Stimulated activated CD4-positive, alpha-beta T cell treated with anti-CD3 and anti-CD28 coated beads, Interleukin-12 subunit alpha, Interleukin-12 subunit beta, amount 100 ng/mL, for 24 hours (primary cell): Measurements from ENCODE around the gene PODXL2.

Experiments used
- DNase-seq, 2 experiments: peaks; one replicate each; pipeline ENCODE4 v3.0.0-alpha.2; 2020; ENCODE audit warnings: low read depth in 2 of 2

Gene PODXL2

DNA sequence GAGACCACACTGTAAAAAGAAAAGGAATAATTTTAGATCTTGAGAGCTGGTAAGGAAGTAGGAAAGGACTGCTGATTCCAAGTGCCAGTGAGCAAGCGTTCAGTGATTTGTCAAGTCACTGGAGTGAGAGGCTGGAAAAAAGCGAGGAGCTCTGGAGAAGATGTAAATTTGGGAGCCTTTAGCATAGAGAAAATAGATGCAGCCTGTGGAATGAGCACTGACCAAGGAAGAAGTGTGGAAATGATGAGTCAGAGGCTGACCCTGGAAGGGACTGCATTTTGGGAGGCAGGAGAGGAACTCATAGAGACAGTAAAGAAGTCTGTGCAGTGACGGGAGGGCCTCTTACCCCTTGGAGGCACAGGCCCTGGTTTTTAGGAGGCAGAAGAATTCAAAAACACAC, 26.7 kb downstream of the PODXL2 start:
- no peak for DNase-seq

DNA sequence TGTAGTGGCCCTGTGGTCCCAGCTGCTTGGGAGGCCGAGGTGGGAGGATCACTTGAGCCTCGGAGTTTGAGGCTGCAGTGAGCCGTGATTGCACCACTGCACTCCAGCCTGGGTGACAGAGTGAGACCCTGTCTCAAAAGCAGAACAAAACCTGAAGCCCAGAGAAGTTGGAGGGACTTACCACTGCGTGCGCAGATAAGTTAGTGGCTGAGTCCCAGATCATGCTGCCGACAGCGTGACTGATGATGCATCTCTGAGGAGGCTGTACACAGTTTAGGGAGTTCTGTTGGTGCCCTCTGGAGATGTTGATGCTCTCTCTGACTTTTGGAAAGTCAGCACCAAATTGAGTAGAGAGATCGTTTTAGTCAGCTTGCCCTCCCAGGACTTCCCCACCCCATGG, 27.9 kb downstream of the PODXL2 start:
- no peak for DNase-seq

DNA sequence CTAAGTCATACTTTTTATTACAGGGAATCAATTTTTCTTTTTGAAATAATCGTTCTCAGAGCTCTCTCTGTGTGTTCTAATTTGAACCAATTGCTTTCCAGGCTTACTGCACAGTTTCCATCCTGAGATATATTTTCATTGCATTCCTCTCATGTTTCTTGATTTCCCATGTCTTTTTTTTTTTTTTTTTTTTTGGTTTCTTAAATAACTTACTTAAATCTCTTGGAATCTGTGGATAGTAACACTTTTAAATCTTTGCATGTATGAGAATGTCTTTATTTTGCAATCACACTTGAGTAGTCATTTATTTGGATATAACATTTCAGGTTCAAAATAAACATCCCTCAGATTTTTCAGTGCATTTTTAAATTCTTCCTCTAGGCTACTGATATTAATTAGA, 29.2 kb downstream of the PODXL2 start:
- no peak for DNase-seq

DNA sequence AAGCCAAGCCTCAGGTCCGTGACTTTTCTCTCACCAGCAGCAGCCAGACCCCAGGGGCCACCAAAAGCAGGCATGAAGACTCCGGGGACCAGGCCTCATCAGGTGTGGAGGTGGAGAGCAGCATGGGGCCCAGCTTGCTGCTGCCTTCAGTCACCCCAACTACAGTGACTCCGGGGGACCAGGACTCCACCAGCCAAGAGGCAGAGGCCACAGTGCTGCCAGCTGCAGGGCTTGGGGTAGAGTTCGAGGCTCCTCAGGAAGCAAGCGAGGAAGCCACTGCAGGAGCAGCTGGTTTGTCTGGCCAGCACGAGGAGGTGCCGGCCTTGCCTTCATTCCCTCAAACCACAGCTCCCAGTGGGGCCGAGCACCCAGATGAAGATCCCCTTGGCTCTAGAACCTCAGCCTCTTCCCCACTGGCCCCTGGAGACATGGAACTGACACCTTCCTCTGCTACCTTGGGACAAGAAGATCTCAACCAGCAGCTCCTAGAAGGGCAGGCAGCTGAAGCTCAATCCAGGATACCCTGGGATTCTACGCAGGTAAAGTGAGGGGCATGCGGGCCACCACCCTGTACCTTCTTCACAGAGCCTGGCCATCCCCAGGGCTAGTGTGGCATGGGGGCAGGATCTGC, 31.8 kb downstream of the PODXL2 start:
- DNase-seq = no peak

DNA sequence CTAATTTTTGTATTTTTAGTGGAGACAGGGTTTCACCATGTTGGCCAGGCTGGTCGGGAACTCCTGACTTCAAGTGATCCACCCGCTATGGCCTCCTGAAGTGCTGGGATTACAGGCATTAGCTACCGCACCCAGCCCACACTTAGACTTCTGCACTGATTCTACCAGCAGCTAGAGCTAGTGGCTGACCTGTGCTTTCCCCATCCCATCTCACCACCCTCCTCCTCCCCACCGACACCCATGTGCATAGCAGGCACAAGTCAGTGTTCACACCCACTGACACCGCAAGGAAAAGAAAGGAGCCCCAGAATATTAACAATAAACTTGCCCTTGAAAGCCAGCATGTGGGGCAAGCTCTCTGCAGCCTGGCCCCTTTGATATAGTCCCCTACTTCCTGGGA, 32.6 kb downstream of the PODXL2 start:
- DNase-seq = no peak

DNA sequence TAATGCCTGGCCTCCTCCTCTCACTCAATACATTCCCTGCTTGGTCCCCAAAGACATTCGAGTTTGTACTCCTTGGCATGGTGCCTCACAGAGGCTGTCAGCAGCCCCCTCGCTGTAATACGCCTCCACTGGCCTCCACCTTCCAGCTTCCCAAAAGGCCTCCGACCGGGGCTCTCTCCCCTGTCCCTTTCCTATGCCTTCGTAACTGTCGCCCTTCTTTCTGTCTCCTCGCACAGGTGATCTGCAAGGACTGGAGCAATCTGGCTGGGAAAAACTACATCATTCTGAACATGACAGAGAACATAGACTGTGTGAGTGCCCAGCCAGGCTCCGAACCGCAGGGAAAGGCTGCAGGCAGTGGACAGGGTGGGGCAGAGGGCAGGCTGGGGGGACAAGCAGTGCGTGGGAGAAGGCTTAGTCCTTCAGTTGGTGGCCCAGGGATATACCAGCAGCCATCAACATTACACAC, 33.0 kb downstream of the PODXL2 start:
- no peak for DNase-seq

DNA sequence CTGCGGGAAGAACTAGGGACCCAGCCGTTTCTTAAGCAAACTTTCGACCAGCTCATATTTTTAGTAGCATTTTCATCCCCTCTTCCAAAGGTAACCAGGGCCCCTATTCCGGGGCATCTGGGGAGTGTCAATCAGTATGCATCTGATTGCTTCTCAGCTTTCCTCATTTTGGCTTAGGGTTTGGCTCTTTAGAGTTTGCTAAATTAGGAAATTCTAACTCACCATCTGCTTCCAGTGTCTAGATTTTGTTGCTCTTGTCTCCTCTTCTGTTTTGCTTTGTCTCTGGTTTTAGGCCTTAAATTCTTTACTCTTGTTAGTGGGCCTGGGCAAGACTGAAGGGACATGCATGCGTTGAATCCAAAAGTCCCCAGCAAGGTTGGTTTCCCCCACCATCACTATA, 34.2 kb downstream of the PODXL2 start:
- DNase-seq = no peak

DNA sequence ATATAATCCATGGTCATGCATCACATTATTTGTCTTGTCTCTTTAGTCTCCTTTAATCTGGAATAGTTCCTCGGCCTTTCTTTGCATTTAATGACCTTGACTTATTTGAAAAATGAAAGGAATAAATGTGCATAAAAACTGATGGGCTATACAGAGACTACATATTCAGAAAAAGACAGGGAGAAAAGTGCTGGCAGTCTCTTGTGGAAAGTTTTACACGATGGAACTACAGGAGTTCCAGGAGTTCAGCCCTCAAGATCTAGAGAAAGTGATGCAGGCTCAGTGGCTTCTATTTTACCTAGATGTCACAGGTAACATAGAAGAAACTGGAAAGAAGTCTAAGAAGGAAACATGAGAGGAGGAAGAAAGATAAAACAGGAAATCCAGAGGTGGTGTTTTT, 36.2 kb downstream of the PODXL2 start:
- DNase-seq = no peak

DNA sequence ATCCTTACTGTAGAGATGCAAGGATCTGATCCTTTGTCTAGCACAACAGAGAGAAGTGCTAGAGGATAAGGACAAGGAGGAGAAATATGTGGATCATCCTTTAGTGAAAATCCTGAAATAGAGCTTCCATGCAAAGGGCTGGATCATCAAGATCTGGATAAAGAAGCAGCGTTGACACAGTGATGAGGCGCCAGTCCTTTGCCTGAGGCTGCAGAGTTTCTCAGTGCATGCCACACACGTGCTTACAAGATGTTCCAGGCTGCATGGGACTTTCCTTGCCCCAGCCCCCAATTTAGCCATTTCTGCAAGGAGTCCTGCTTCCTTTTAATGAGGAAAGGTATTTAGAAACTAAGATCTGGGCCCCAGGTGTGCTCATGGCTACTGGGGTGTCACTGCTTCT, 36.6 kb downstream of the PODXL2 start:
- DNase-seq = no peak

DNA sequence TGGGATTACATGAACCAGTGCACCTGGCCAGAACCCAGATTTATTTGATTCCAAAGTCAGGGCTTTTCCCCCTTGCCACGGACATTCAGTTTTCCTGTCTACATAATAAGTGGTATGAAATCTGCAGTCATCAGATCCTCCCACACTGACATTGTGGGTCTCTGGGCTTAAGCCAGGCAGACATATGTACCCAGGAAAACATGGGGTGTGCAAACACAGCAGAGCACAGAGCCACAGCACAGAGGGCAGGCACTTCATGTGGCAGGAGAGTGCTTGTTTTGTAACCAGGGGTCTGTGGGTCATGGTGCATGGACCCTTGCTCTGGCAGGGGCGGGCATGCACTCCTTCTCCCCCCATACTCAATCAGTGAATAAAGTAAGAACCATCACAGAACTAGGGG, 37.7 kb downstream of the PODXL2 start:
- no peak for DNase-seq

DNA sequence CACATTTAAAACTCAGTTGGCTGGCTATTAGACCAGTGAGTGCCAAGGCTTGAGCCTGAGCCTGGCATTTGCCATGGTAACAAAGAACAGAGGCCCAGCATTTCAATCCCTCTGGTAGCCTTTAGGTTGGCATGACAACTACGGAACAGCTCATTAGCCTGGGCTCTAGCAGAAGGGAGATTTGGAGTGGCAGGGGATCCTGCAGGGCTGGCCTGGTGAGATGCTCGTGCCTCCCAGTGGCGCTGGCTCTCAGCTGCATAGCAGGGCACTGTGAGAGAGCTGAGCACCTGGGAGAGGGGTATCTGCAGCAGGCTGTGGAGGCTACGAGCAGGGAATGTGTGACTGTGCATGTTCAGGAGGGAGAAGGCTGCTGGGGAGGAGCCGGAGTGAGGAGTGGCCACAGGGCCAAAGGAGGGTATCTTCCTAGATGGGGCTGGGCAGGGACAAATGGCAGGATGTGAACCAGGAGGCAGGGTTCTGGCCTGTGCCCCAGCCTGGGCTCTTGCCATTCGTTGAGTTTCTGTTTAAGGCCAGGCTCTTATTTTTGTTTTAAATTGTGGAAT, 38.2 kb downstream of the PODXL2 start:
- no peak for DNase-seq

DNA sequence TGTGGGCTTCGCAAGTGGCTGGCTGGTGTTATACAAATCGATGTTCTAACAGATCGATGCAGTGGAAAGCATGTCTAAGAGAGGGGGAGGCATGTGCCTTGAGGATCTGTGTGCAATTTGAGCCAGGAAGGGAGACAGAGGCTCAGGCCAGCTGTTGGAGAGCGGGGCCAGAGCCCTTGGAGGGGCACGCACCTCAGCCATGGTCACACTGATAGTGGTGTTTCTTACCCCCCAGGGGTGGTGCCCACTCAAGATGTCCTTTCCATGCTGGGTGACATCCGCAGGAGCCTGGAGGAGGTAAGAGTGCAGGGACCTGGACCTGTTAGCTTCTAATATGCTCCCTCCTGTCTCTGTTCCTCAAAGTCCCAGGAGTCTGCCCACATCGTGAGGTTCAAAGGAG, 39.9 kb downstream of the PODXL2 start:
- no peak for DNase-seq

DNA sequence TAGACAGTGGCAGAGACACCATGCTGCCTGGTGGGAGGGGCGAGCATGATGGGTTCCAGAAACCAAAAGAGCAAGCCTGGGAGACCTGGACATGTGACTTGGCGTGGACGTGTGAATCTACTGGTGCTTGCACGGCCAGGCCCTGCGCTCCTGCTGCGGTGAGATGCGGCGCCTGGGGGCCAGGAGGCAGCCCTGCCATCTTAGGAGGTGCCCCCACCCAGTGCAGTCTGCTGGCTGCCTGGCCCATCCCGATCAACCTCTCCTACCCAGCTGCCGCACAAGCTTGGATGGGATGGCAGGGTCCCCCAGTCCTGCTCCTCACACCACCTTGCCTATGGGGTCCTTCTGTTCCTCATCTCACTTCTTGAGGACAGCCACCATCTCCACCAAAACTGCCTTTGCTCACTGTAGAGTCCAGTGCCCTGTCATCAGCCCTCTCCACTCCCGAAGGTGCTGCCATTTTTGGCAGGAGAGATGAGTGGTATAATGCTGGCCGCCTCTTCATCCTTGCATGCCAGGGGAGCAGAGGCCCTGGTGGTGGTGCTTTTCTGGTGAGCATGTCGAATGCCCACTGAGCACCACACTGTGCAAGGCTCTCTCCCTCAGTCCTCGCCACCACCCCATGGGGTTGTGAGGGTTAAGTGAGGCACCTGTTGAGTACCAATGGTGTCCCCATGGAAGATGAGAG, 40.7 kb downstream of the PODXL2 start:
- no peak for DNase-seq

DNA sequence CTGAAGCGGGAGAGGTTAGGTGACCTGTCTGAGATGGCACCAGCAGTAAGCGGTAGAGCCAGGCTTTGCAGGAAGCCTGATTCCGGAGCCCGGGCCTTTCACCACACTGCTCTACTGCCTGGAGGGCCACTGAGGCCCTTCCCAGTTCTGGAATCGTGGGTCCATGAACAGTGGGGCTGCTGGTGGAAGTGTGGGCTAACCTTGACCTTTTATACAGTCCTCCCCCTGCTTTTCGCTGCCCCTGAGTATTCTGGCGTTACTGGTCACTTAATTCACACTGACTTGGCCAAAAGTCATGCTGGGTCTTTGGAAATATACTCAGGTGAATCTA, 41.2 kb downstream of the PODXL2 start:
- DNase-seq = no peak

DNA sequence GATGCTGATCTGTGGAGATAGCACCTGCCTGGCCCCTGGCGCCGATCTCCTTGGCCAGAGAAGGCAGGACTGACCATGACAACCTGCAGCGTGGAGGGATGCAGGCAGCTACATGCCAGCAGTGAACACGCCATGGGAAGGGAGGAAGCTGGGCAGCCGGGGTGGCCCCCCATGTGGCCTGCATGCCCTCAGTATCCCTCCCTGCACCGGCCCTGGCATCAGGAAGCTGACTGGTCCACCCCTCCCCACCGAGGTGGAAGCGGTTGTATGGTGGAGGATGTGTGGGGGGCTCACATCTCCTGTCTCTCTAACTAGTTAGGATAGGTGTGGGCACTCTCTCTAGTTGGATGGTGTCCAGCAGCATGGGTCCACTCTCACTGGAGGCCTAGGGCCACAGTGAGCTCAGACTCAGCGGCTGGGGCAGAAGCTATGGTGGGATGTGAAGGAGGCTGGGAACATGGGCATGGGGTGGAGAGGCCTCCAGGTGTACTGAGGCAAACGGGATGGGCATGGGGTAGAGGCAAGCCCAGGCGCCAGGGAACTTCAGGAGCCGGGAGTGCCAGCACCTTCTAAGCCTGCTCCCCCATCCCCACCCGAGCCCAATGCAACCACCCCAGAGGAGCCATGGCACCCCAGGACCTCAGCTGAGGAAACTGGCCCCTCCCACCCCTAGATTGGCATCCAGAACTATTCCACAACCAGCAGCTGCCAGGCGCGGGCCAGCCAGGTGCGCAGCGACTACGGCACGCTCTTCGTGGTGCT, 42.0 kb downstream of the PODXL2 start:
- no peak for DNase-seq

DNA sequence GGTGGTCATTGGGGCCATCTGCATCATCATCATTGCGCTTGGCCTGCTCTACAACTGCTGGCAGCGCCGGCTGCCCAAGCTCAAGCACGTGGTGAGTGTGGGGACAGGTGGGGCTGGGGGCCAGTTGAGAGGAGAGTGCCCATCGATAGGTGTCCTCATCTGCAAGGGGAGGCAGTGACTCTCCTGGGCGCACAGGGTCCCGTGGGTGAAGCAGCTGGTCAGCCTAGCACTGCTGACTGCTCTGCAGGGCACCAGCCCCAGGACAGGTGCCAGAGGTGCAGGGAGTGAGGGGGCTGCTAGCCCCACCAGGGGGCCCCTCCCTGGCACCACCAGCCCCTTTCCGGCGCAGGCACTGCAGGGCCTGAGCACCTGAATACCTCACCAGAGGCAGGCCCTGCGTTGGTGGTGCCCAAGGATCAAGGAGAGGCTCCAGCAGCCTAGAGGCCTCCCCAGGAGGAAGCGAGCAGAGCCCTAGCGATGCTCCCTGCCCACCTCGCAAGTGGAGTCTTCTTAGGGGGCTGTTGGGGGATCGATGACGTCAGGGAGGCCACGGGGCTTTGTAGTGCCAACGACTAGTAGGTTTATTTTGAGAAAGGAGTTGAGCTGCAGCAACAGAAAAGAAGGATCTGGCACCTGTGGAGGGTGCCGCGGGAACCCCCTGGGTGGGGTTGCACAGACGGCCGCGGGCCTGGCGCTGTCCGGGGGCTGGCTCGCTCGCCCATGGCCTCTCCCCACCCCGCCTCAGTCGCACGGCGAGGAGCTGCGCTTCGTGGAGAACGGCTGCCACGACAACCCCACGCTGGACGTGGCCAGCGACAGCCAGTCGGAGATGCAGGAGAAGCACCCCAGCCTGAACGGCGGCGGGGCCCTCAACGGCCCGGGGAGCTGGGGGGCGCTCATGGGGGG, 42.8 kb downstream of the PODXL2 start:
- DNase-seq = peak in 1 of 2 experiments; percentile 11

DNA sequence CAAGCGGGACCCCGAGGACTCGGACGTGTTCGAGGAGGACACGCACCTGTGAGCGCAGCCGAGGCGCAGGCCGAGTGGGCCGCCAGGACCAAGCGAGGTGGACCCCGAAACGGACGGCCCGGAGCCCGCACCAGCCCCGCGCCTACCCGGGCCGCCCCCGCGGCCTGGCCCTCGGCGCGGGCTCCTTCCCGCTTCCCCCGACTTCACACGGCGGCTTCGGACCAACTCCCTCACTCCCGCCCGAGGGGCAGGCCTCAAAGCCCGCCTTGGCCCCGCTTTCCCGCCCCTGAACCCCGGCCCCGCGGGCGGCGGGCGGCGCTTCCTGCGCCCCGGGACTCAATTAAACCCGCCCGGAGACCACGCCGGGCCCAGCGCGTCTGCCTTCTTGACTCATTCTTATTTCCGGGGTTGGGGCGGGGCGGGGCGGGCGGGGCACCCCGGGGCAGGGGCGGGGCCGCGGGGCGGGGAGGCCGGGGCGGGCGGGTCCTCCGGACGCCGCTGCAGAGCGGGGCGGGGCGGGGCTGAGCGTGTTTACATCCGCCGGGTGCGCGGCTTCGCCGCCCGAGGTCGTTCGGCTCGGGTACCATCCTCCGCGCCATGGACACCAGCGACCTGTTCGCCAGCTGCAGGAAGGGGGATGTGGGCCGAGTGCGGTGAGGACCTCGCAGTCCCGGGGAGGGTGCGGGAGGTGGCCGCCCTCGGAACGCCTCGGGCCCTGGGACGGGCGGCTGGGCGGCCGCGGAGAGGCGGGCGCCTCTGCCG, 43.6 kb downstream of the PODXL2 start, which contains the start of gene ABTB1:
TSS of gene ABTB1 (plus strand) at position 524 of the 762 bp plus-strand sequence. CDS start at position 598, 74 bp downstream.
- peak; percentile 70 to 78 for DNase-seq

DNA sequence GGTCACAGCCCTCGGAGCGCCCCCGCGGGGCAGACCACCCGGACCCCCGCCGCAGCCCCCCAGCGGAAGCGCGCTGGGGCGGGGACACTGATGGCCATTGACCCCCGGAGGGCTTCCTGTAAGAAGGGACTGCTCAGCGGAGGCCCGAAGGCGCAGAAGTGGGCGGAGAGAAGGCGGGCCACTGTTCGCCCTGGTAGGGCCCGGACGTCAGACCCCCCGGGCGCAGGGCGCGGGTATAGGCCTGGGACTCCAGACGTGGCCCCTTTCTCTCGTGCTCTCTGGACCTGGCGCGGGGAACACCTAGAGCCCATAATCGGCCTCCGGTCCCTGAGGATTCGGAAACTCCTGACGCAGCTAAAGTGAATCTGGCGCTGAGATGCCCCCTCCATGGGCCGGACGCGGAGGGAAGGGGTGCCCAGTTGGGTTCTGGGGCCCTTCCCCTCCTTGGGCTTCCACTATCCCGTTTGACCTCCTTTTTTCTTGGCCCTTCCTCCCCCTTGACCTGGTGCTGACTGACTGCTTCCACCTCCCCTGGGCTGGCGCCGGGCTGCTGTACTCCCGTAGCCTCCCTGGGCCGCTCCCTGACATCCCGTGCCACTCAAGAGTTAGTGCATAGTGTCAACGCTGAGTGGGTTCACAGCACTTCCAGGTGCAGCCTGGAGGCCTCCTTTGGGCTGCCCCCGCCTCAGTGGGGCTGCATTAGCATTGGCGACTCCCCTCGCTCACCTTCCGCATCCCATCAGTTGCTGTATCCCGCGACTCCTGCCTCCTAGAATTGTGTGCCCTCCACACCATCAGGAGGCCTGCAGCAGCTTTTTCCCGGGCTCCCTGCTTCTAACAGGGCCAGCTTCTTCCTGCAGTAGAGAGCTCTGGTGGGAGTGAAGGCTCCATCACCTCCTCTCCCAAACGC, 44.5 kb downstream of the PODXL2 start:
- DNase-seq = peak; percentile 18 to 39

DNA sequence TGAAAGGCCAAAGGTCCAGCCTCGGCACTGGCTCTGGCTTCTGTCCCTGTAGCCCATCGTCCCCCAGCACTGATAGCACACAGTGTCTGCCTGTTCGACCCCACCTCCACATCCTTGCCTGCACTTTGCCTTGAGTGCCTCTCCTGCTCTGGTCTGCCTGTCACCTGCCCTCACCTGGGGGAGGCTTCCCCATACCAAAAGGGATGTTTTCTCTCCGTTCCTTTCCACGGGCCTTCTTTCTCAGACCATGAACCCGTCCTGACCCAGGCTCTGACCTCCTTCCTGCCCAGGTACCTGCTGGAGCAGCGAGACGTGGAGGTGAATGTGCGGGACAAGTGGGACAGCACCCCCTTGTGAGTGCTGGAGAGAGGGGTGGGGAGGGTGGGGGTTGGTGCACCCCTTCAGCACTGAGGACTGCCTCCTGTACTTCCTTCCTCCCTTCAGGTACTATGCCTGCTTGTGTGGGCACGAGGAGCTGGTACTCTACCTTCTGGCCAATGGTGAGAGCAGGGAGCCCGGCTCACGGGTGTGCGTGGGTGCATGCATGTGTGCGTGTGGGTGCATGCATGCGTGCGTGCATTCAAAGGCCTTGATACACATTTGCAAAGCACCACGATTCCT, 45.2 kb downstream of the PODXL2 start:
- no peak for DNase-seq
